KOPT-K1 (cell line): ENCODE results near the gene CACNA1G.

Experiments used
- H3K27ac ChIP-seq: fragments of 200-600 bp; sonication (generic); 2 replicates; pipeline ENCODE4 v1.5.1; 2016; ENCODE audit warnings: antibody characterized with exemption, mild to moderate bottlenecking, low read depth, low read length; ENCODE audit not compliant: poor library complexity, severe bottlenecking
- H3K36me3 ChIP-seq: fragments of 200-600 bp; sonication (generic); 2 replicates; pipeline ENCODE4 v1.5.1; 2017; ENCODE audit warnings: antibody characterized with exemption, mild to moderate bottlenecking, low read length, moderate library complexity; ENCODE audit not compliant: insufficient read depth
- H3K9me3 ChIP-seq: fragments of 200-600 bp; sonication (generic); 2 replicates; pipeline ENCODE4 v1.5.1; 2017; ENCODE audit warnings: antibody characterized with exemption, low read length, mild to moderate bottlenecking; ENCODE audit not compliant: insufficient read depth, poor library complexity, severe bottlenecking

The CACNA1G gene

GRCh38 chr17:50627782-50628601 lies 67.5 kb downstream of the CACNA1G start:
- H3K9me3 ChIP-seq, result no peaks in the 10 kb centered on the region
- no peak overlapping the region for H3K27ac ChIP-seq
- H3K36me3 ChIP-seq, result no peaks in the 10 kb centered on the region

GRCh38 chr17:50629902-50630301 lies 69.4 kb downstream of the CACNA1G start:
- no peak overlapping the region for H3K27ac ChIP-seq

GRCh38 chr17:50630524-50631194 lies 70.1 kb downstream of the CACNA1G start:
- Histone ChIP-seq H3K36me3 (no peaks in the 10 kb centered on the region), H3K9me3 (no peaks in the 10 kb centered on the region), H3K27ac (no peak overlapping the region)

More at GRCh38 chr17:50629902-50630301, 69.4 kb downstream of the CACNA1G start:
- Histone ChIP-seq H3K9me3 (no peaks in the 10 kb centered on the region), H3K36me3 (no peaks in the 10 kb centered on the region)

- Histone ChIP-seq H3K9me3 (no peaks in the 10 kb centered on the region), H3K27ac (no peak overlapping the region), H3K36me3 (no peaks in the 10 kb centered on the region)
Observed at GRCh38 chr17:50631195-50631907, 70.8 kb downstream of the CACNA1G start.

GRCh38 chr17:50631908-50632571 lies 71.5 kb downstream of the CACNA1G start:
- no peaks in the 10 kb centered on the region for H3K9me3 ChIP-seq
- H3K27ac ChIP-seq, result no peak overlapping the region
- H3K36me3 ChIP-seq, result no peaks in the 10 kb centered on the region

- no peaks in the 10 kb centered on the region for H3K36me3 ChIP-seq
- no peaks in the 10 kb centered on the region for H3K9me3 ChIP-seq
- H3K27ac ChIP-seq, result no peak overlapping the region
Observed at GRCh38 chr17:50632637-50633036, 72.1 kb downstream of the CACNA1G start.

- Histone ChIP-seq H3K9me3 (no peaks in the 10 kb centered on the region), H3K36me3 (no peaks in the 10 kb centered on the region), H3K27ac (no peak overlapping the region)
Observed at GRCh38 chr17:50633683-50634082, 73.2 kb downstream of the CACNA1G start.

GRCh38 chr17:50634224-50634914 lies 73.9 kb downstream of the CACNA1G start, which contains the start of gene ABCC3:
Gene ABCC3, plus strand, starts transcription at chr17:50634881. Its CDS starts 56 bp downstream, at chr17:50634937.
- no peaks in the 10 kb centered on the region for H3K9me3 ChIP-seq
- no peaks in the 10 kb centered on the region for H3K36me3 ChIP-seq
- H3K27ac ChIP-seq, result no peak within 1 kb of the TSS

GRCh38 chr17:50634915-50635731 lies 74.6 kb downstream of the CACNA1G start:
- H3K9me3 ChIP-seq, result no peaks in the 10 kb centered on the region
- no peak overlapping the region for H3K27ac ChIP-seq
- H3K36me3 ChIP-seq, result no peaks in the 10 kb centered on the region

GRCh38 chr17:50635732-50635981 lies 75.1 kb downstream of the CACNA1G start:
- Histone ChIP-seq H3K27ac (no peak overlapping the region), H3K36me3 (no peaks in the 10 kb centered on the region), H3K9me3 (no peaks in the 10 kb centered on the region)

GRCh38 chr17:50635982-50636803 lies 75.7 kb downstream of the CACNA1G start:
- no peak overlapping the region for H3K27ac ChIP-seq
- no peaks in the 10 kb centered on the region for H3K9me3 ChIP-seq
- no peaks in the 10 kb centered on the region for H3K36me3 ChIP-seq

GRCh38 chr17:50636804-50637195 lies 76.3 kb downstream of the CACNA1G start:
- Histone ChIP-seq H3K36me3 (no peaks in the 10 kb centered on the region), H3K9me3 (no peaks in the 10 kb centered on the region), H3K27ac (no peak overlapping the region)

- no peak overlapping the region for H3K27ac ChIP-seq
- H3K36me3 ChIP-seq, result no peaks in the 10 kb centered on the region
- H3K9me3 ChIP-seq, result no peaks in the 10 kb centered on the region
Observed at GRCh38 chr17:50637829-50638605, 77.5 kb downstream of the CACNA1G start.
